T-helper 2 cell treated with Interferon-gamma antibody and Interleukin-4, amounts not matched to agents 5 μg/mL and 100 μg/mL, for 36 hours (primary cell): ENCODE data around the gene FOXK2.

ENCODE experiments used
- DNase-seq: peaks from one replicate; pipeline ENCODE4 v3.0.0; 2021; ENCODE audit warnings: low spot score
- H3K27ac Mint-ChIP-seq: one replicate; pipeline ENCODE4 v1.8.0; 2021; ENCODE audit warnings: mild to moderate bottlenecking, mixed read lengths
- H3K27me3 Mint-ChIP-seq: one replicate; pipeline ENCODE4 v1.8.0; 2021; ENCODE audit warnings: low read depth, mixed read lengths
- H3K36me3 Mint-ChIP-seq: one replicate; pipeline ENCODE4 v1.8.0; 2021; ENCODE audit warnings: low read depth, mixed read lengths
- H3K4me1 Mint-ChIP-seq: one replicate; pipeline ENCODE4 v1.8.0; 2021; ENCODE audit warnings: low read depth, mixed read lengths
- H3K4me3 Mint-ChIP-seq: one replicate; pipeline ENCODE4 v1.8.0; 2022; ENCODE audit warnings: mild to moderate bottlenecking, moderate library complexity, mixed read lengths
- H3K9me3 Mint-ChIP-seq: one replicate; pipeline ENCODE4 v1.8.0; 2021; ENCODE audit warnings: mixed read lengths

FOXK2 gene

DNA sequence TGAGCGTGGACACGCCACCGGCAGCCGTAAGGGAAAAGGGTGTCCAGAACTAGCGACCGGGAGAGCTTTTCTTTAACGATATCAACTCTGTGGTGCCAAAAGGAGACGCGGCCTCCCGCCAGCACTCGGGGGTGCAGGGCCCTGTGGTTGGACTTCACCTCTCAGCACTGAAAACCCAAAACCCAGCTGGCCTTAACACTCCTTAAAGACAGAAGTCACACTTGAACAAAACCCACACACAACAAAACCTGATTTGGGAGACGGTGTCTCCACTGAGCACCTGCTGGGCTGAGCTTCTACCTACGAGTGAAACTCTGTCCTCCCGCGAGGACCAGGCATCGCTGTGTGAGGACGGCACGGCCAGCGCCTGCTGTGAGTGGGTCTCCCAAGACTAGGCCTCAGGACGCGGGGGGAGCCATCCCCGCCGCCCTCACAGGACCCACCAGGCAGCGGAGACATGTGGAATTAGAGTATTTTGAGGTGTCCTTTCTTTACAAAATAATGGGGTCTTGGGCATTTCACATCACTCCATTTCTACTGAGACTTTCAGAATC lies 82.0 kb downstream of the FOXK2 start:
- peaks cover 57% of the 10 kb centered on the region for H3K36me3 Mint-ChIP-seq

GRCh38 chr17:82602487-82602886 lies 83.0 kb downstream of the FOXK2 start:
- H3K4me1 Mint-ChIP-seq: peaks cover 13% of the 10 kb centered on the region
- peaks cover 56% of the 10 kb centered on the region for H3K36me3 Mint-ChIP-seq
- no peaks in the 10 kb centered on the region for H3K9me3 Mint-ChIP-seq
- no peaks in the 10 kb centered on the region for H3K27me3 Mint-ChIP-seq
- H3K27ac Mint-ChIP-seq: no peak overlapping the region
- no peak overlapping the region for H3K4me3 Mint-ChIP-seq
- no peak for DNase-seq

More for the DNA sequence above, 82.0 kb downstream of the FOXK2 start:
- no peak overlapping the region for H3K27ac Mint-ChIP-seq
- DNase-seq: no peak
- no peak overlapping the region for H3K4me3 Mint-ChIP-seq
- no peaks in the 10 kb centered on the region for H3K9me3 Mint-ChIP-seq
- peaks cover 13% of the 10 kb centered on the region for H3K4me1 Mint-ChIP-seq
- H3K27me3 Mint-ChIP-seq: no peaks in the 10 kb centered on the region

DNA sequence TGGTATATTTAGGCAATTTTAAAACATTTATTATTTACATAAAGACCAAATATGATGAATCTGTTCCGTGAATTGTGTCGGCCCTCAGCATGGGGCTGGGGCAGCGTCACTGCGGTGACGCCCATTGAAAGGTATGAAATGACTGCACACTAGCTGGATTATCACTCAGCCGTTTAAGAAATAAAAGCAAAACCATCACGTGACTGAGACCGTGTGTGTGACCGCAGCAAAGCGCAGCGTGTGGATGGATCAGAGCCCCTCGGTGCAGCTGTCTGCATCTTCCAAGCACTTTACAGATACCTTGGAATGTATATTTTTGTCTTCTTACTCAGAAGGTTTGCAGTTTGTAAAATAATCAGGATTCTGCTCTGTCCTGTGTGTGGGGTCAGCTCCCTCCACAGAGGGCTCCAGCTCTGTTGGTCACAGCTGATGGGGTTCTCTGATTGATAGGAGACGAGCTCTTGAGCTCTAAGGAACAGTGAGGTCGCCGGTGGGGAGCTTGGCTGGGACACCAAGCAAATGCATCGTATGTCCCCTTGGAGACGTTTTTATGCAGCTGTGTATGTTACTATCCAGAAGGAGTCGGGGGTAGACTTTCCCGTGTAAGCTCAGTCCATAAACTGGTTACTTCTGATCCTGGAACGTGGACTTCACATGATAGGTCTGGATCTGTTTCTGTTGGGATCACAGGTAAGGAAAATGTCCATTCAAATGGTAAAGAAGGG lies 83.6 kb downstream of the FOXK2 start:
- DNase-seq: no peak
- Mint-ChIP-seq H3K4me1 (peaks cover 13% of the 10 kb centered on the region), H3K9me3 (no peaks in the 10 kb centered on the region), H3K36me3 (peaks cover 52% of the 10 kb centered on the region), H3K27me3 (no peaks in the 10 kb centered on the region), H3K4me3 (no peak overlapping the region), H3K27ac (peak overlapping the region; percentile 75)

DNA sequence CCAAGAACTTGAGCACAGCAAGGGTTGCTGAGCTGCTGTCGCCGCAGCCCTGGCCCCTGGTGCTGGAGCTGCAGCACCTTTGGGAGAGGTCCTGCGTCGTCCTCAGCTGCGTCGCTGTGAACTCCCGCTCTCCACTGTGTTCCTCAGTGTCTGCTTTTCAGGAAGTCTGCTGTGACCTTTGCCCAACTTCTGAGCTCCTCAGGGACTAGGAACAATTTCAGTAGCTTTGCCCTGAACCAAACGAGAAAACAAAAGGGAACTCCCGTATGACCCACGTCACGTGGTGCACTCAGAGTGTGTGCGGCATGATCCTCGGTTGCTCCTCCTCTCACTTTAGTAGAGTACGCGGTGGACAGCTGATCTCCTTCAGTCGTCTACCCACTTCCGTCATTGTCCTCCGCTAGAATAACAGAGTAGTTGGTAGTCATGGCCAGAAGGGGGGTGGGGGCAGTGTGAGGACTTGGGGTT lies 84.5 kb downstream of the FOXK2 start:
- peaks cover 51% of the 10 kb centered on the region for H3K36me3 Mint-ChIP-seq
- H3K4me3 Mint-ChIP-seq: no peak overlapping the region
- H3K9me3 Mint-ChIP-seq: no peaks in the 10 kb centered on the region
- H3K27ac Mint-ChIP-seq: peak overlapping the region; percentile 75
- peak; percentile 45 for DNase-seq
- H3K4me1 Mint-ChIP-seq: peaks cover 13% of the 10 kb centered on the region
- no peaks in the 10 kb centered on the region for H3K27me3 Mint-ChIP-seq

DNA sequence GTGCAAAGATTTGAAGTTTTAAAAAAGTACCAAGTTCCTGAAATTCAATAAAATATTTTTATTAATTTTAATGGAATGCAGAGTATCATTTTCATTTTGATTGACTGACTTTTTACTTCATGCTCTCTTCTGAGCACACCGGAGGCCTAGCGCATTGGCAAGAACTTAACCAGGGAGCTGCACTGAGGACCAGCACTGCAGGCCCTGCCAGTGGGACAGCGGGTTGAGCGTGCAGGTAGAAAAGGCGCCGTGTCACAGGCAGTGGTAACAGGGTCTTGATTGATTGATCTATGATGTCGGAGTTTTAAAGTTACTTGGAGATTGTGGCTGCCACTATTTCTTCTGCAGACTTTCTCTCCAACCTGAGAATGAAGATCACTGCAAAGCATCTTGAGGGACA lies 85.0 kb downstream of the FOXK2 start:
- peak overlapping the region; percentile 75 for H3K27ac Mint-ChIP-seq
- H3K9me3 Mint-ChIP-seq: no peaks in the 10 kb centered on the region
- H3K4me1 Mint-ChIP-seq: peaks cover 13% of the 10 kb centered on the region
- no peaks in the 10 kb centered on the region for H3K27me3 Mint-ChIP-seq
- DNase-seq: no peak
- H3K4me3 Mint-ChIP-seq: no peak overlapping the region
- H3K36me3 Mint-ChIP-seq: peaks cover 53% of the 10 kb centered on the region

- Mint-ChIP-seq H3K4me3 (no peak overlapping the region), H3K4me1 (peaks cover 13% of the 10 kb centered on the region), H3K27ac (no peak overlapping the region), H3K36me3 (peaks cover 57% of the 10 kb centered on the region), H3K27me3 (no peaks in the 10 kb centered on the region), H3K9me3 (no peaks in the 10 kb centered on the region)
- no peak for DNase-seq
These were observed 86.5 kb downstream of the FOXK2 start for GRCh38 chr17:82605939-82606600.

DNA sequence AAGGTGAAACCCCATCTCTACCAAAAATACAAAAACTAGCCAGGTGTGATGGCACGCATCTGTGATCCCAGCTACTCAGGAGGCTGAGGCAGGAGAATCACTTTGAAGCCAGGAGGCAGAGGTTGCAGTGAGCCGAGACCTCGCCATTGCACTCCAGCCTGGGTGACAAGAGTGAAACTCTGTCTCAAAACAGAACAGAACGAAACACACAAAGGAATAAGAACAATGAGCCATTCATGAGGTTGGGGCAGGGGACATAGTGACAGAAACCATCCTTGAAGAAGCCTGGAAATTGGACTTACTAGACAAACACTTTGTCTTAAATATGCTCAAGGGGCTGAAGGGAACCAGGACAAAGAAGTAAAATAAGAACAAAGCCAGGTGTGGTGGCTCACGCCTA lies 89.3 kb downstream of the FOXK2 start:
- Mint-ChIP-seq H3K27ac (peak overlapping the region; percentile 13), H3K9me3 (no peaks in the 10 kb centered on the region), H3K27me3 (no peaks in the 10 kb centered on the region), H3K4me1 (peaks cover 7% of the 10 kb centered on the region), H3K4me3 (no peak overlapping the region), H3K36me3 (peaks cover 47% of the 10 kb centered on the region)
- DNase-seq: no peak

DNA sequence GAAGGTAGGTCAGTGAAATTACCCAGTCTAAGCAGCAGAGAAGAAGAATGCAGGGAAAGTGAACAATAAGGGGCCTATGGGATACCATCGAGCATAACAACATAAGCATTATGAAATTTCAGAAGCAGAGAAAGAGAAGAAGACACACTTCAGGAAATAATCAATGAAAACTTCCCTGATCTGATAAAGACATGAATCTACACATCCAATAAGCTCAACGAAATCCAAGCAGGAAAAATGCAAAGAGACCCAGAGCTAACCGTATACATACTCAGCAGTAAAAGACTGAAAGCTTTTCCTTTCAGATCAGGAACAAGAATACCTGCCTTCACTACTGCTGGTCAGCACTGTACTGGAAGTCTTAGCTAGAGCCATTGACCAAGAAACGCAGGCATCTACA lies 90.1 kb downstream of the FOXK2 start:
- no peaks in the 10 kb centered on the region for H3K9me3 Mint-ChIP-seq
- peaks cover 2% of the 10 kb centered on the region for H3K4me1 Mint-ChIP-seq
- no peaks in the 10 kb centered on the region for H3K27me3 Mint-ChIP-seq
- H3K36me3 Mint-ChIP-seq: peaks cover 43% of the 10 kb centered on the region
- no peak overlapping the region for H3K27ac Mint-ChIP-seq
- H3K4me3 Mint-ChIP-seq: no peak overlapping the region
- DNase-seq: no peak

GRCh38 chr17:82611140-82612058 lies 91.9 kb downstream of the FOXK2 start:
- Mint-ChIP-seq H3K4me1 (no peaks in the 10 kb centered on the region), H3K36me3 (peaks cover 40% of the 10 kb centered on the region), H3K27ac (no peak overlapping the region), H3K27me3 (no peaks in the 10 kb centered on the region), H3K9me3 (no peaks in the 10 kb centered on the region), H3K4me3 (no peak overlapping the region)
- DNase-seq: no peak

DNA sequence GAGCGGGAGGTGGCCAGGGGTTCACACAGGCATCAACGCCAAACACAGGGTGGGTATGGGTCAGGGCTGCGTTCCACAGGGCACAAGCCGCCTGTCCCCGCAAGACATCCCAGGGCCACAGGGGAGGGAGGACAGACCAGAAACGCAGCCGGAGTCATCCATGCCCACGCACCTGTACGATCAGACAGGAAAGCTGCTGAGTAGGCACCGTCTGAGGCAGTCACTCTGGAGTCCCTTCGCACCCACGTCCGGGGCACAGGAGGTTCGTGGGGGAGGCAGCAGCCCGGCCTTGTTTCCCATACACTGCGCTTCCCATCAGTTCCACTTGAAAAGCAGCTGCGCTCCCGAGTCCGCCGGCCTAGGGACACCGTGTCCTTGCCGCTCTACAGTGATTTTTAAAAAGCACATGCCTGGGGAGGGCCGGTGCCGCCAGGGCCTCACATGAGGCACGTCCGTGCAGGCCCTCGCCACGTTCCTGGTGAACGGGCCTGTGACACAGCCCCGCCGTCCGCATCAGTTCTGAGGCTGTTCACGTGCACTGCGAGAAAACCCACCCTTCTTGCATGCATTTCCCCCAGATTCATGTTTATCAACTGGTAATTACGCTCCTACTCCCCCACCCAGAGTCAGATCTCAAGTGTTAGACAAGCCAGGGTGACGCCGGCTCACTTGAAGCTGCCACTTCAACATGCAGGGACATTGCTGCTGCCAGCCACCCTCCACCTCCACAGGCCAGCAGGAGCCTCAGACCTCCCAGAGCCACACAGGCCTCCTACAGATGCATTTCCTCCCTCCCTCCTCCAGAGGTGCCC lies 94.0 kb downstream of the FOXK2 start:
- H3K9me3 Mint-ChIP-seq: no peaks in the 10 kb centered on the region

DNA sequence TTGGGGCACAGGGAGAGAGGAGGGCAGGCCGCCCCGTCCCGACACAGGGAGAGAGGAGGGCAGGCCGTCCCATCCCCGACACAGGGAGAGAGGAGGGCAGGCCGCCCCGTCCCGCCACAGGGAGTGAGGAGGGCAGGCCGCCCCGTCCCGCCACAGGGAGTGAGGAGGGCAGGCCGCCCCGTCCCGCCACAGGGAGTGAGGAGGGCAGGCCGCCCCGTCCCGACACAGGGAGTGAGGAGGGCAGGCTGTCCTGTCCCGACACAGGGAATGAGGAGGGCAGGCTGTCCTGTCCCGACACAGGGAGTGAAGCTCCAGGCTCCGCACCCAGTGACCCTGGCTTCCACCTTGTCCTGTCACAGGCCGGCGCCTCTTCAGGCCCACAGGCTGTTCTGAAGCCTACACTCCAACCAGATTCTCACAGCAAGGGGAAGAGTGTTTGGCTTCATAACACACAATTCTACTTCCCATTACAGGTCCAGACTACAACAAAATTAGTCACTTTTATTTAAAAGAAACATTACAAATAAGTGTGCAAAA lies 94.6 kb downstream of the FOXK2 start:
- Mint-ChIP-seq H3K27ac (no peak overlapping the region), H3K4me3 (no peak overlapping the region), H3K4me1 (no peaks in the 10 kb centered on the region), H3K27me3 (no peaks in the 10 kb centered on the region), H3K36me3 (peaks cover 47% of the 10 kb centered on the region), H3K9me3 (no peaks in the 10 kb centered on the region)
- DNase-seq: no peak

More for the DNA sequence above, 94.0 kb downstream of the FOXK2 start:
- Mint-ChIP-seq H3K36me3 (peaks cover 41% of the 10 kb centered on the region), H3K4me1 (no peaks in the 10 kb centered on the region), H3K4me3 (no peak overlapping the region), H3K27ac (no peak overlapping the region), H3K27me3 (no peaks in the 10 kb centered on the region)
- no peak for DNase-seq

DNA sequence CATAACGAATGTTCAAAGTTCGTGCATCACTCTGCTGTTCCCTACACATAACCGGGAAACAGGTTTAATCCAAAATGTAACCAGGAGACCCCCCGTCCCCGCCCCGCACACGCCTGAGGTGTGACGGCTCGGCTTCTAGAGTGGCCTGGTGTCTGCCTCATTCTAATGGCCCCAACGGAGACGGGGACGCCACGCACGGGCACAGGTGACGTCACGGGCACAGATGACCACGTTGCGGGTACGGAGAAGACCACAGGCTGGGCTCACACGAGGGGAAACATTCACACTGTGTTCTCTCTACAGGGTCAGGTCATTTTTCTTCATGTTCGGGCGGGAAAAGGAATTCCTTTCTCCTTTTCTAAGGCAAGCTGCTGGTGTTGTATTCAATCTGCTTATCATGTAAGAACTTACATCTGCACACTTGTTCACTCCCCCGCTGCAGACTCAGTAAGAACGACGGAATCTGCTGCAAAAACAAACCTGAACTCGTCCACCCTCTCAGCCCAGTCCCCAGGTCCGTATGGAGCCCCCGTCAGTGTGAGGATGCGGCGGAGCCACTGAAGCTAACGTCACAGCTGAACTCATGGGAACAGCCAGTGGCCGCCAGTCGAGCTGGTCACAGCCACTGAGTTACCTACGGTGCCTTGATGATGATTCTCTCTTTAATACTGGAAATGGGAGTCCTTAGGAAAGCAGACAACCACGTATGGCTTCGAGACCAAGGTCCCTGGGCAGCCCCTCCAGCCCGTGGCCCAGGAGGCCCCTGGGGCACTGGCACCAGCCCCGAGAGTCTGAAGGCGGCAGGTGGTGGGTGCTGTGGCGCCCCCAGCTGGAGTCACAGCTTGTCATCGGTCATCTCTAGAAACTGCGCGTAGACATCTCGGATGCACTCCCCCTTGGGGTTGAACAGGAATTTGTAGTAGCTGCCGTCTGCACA lies 95.8 kb downstream of the FOXK2 start:
- Mint-ChIP-seq H3K27me3 (no peaks in the 10 kb centered on the region), H3K4me1 (no peaks in the 10 kb centered on the region), H3K36me3 (peaks cover 45% of the 10 kb centered on the region), H3K27ac (no peak overlapping the region), H3K9me3 (no peaks in the 10 kb centered on the region), H3K4me3 (no peak overlapping the region)
- no peak for DNase-seq
